Measurements from ENCODE around the gene PTP4A2.

DNA sequence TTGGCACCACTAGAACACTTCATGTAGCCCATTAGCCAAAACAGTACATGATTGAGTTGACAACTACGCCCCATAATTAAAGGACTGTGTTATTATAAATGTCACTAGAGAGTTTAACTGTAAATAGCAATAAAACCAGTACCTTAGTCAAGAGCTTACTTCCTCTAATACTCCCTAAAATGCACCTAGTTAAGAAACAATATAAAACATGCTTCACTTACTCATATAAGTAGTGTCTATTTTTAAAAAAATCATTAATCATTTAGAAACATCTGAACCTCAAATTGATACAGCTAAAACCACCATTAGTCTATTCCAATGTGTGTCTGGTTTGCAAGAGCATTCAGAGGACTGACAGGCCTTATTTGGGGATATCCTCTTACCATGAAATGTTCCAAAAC lies 25.3 kb downstream of the PTP4A2 start:
- TF ChIP-seq POLR2A (IDR thresholded peaks at IDR 0.05), result no peak
- TF ChIP-seq, protein P1, sequence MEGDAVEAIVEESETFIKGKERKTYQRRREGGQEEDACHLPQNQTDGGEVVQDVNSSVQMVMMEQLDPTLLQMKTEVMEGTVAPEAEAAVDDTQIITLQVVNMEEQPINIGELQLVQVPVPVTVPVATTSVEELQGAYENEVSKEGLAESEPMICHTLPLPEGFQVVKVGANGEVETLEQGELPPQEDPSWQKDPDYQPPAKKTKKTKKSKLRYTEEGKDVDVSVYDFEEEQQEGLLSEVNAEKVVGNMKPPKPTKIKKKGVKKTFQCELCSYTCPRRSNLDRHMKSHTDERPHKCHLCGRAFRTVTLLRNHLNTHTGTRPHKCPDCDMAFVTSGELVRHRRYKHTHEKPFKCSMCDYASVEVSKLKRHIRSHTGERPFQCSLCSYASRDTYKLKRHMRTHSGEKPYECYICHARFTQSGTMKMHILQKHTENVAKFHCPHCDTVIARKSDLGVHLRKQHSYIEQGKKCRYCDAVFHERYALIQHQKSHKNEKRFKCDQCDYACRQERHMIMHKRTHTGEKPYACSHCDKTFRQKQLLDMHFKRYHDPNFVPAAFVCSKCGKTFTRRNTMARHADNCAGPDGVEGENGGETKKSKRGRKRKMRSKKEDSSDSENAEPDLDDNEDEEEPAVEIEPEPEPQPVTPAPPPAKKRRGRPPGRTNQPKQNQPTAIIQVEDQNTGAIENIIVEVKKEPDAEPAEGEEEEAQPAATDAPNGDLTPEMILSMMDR (IDR thresholded peaks at IDR 0.05), result no peak

All from uterus (tissue), 2 donors.